ENCODE data around the gene WNK2.

WNK2 gene

DNA sequence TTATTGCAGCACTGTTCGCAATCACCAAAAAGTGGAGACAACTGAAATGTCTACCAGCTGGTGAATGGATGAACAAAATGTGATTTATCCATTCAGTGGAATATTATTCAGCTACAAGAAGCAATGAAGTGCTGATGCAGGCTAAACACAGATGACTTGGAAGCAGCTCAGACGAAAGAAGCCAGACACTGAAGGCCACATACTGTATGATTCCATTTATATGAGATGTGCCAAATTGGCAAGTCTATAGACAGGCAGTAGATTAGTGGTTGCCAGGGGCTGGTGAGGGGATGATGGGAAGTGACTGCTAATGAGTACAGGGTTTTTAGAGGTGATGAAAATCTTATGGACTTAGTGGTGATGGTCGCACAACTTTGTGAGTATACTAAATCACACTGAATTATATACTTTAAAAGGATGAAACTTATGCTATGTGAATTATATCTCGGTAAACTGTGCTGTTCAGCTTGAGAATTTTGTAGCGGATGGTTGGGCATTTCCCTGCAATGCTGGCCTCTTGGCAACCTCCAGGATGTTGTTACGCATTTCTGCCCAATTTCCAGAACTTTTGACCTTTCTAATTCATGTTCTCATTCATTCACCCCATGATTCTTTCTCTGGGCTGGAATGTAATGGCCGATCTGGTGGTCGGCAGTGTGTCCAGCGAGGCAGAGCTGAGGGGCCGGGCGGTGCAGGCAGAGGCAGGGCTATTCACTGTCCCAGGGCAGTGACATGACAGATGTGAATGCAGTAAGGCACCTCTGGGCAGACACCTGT, 22.0 kb upstream of the WNK2 start:
- DNase-seq (ENCODE audit: low spot score), result no peak
- no peak for FAIRE-seq

DNA sequence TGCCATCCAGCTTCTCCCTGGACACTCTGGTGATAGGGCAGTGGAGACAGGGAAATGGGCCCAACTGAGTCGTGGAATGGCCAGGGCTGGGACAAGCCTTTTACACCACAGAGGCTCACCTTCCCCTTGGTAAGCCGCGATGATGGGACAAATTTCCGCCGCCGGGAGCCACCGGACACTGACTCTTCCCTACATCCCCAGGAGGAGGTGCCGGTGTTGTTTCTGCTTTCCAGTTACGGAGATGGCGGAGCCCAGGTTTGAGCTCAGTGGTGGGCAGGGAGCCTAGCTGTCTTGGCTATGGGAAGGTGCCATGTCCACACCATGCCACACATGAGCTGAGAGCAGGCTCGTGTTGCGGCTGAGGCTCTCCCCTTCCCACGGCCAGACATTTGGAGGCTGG, 19.9 kb upstream of the WNK2 start:
- FAIRE-seq (no peak), DNase-seq (ENCODE audit: low spot score) (no peak)

DNA sequence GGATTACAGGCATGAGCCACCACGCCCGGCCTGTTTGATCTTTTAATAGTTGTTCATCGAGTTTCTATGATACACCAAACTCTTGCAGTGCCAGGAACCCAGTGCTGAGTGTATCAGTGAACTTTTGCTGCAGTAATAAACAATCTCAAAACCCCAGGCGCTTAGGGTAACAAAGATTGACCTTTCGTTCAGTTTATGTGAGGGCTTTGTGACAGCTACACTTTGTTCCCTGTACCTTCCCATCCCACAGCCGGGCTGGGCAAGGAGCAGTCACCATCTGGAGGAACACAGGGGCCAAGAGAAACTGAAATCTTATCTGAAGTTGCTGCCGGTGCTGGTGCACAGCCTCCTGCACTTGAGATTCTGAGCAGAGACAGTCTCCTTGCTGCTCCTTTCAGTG, 17.2 kb upstream of the WNK2 start:
- DNase-seq (ENCODE audit: low spot score) (no peak), FAIRE-seq (no peak)

DNA sequence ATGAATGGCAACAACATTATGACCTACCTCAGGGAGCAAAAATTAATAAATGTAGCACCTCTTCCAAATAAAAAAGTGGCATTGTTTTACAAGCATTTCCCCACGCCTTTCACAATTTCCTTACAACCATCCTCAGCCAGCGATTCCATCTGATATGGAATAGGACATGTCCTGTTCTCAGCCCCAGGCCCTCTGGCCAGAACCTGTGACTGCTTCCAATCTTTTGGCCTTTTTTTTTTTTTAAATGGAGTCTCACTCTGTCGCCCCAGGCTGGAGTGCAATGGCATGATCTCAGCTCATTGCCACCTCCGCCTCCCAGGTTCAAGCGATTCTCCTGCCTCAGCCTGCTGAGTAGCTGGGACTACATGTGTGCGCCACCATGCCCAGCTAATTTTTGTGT, 16.8 kb upstream of the WNK2 start:
- no peak for DNase-seq (ENCODE audit: low spot score)

DNA sequence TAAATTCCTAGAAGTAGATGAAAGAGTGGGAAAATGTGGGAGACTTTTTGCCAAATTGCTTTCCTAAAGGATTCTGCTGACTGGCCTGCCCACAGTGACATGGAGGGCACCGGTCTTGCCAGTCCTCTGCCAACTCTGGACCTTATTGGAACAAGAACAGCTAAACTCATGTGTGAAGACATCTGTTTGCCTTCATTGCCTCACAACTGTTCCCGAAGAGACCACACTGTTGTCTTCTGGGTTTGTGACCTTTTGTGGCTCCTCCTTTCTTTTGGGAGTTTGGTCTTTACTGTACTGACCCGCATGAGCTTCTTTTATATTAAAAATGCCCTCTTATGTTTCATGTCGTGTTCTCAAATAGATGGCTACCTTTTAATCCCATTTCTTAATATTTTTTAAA, 16.1 kb upstream of the WNK2 start:
- DNase-seq (ENCODE audit: low spot score) (no peak), FAIRE-seq (no peak)

More for the DNA sequence above, 16.8 kb upstream of the WNK2 start:
- FAIRE-seq, result no peak

DNA sequence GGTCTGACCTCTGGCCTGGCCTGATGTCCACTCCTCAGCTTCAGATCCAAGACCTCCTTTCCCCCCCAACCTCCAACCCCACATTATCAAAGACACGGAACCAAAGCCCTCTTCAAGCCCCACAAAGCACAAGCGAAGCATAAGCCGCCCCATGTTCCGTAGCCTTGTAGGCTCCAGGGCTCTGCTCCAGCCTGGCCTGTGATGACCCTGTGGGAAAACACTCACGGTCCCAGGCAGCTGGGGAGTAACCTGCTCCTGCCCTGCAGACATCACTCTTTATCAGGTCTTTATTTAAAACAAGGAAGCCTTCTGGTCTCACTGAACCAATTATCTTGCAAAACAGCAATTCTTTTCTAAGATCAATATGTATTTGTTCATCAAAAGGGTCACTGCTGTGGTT, 15.4 kb upstream of the WNK2 start:
- DNase-seq (ENCODE audit: low spot score), result no peak
- FAIRE-seq, result no peak

DNA sequence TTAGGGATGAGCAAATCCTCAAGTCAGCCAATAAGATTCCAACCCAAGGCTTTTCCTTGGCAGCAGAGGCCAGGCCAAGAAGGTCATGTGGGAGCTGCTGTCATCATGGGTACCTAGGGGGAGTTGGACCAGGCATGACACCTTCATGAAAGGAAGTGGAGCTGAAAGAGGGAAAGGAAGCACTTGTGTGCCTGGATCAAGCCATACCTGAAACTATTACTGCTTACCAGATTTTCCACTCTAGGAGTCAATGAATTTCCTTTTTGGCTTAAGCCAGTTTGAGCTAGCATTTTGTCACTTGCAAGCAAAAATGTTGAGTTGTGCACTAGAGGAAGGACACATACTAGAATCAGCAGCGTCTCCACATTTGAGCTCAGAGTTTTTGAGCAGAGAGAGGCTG, 14.5 kb upstream of the WNK2 start:
- FAIRE-seq, result no peak
- no peak for DNase-seq (ENCODE audit: low spot score)

DNA sequence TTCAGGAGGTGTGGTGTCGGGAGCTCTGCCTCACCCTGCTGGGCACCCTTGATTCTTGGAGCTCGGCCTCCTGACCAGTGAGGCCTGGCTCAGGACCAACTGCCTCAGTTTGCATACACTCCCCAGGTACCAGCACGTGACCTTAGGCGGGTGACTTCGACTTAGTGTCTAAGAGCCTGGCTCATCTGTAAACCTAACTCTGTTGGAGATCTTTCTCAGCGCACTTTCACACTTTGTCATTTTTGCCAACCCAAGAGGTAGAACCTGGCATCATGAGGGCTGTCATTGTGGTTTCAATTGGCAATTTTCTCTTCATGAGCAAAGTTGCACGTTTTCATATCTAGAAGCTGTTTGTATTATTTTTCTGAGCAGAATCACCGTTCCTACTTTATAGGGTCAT, 13.4 kb upstream of the WNK2 start:
- no peak for FAIRE-seq

DNA sequence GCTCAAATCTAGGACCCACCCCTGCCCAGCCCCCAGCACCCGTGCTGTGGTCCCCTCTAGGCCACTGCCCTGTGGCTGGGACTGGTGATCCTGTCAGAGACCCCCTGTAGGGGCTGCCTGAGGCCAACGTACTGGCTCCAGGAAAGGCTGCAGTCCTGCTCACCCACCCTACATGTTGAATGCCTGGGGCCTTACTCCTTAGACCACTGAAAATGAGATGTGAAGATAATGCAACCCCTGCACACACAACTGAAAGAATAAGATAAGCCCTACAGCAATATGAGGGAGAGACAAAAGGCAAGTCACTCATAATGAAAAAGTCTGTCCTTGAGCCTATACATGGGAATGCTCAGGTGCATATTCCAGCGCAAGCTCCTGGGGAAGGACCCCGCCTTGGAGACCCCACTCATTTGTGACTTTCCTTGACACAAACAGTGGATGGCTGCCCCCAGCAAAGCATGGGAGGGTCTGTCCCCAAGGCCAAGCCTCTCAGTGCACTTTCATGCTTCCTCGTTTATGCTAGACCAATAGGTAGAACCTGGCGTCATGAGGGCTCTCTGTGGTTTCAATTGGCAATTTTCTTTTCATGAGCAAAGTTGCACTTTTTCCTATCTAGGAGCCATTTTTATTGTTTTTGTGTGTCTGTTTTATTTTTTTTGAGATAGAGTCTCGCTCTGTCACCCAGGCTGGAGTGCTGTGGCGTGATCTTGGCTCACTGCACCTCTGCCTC, 12.5 kb upstream of the WNK2 start:
- DNase-seq (ENCODE audit: low spot score), result no peak
- FAIRE-seq, result no peak

More for the DNA sequence above, 13.4 kb upstream of the WNK2 start:
- DNase-seq (ENCODE audit: low spot score), result no peak

DNA sequence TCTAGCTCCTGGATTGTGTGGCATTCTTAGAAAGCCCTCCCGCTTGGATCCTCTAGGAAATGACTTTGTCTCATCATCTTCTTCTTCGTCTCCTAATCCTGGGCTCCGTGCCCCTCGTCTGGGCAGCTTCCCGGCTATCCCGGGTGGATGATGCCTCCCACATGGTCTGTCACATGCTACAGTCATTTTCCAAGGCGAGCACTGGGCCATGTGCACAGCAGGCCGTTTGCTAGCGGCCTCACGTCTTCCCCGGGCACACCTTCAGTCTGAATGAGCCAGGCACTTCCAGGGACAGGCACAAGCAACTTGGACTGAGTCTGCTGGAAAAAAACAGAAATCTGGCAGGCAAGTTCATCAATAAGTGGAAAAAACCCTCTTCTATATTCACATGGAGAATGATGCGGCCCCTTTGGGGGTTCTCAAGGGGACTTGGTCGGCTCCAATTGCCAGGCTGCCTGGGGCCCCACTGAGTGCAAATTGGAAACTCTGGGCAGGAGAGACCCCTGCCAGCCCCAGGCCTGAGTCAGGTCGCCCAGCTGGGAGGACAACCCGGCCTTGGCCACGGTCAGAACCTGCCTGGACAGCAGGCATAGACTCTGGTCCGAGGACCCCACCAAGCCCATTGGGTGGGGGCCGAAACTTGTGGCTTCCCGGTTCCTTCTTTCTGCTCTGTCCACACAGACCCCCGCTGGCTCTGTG, 11.1 kb upstream of the WNK2 start:
- no peak for DNase-seq (ENCODE audit: low spot score)
- no peak for FAIRE-seq

DNA sequence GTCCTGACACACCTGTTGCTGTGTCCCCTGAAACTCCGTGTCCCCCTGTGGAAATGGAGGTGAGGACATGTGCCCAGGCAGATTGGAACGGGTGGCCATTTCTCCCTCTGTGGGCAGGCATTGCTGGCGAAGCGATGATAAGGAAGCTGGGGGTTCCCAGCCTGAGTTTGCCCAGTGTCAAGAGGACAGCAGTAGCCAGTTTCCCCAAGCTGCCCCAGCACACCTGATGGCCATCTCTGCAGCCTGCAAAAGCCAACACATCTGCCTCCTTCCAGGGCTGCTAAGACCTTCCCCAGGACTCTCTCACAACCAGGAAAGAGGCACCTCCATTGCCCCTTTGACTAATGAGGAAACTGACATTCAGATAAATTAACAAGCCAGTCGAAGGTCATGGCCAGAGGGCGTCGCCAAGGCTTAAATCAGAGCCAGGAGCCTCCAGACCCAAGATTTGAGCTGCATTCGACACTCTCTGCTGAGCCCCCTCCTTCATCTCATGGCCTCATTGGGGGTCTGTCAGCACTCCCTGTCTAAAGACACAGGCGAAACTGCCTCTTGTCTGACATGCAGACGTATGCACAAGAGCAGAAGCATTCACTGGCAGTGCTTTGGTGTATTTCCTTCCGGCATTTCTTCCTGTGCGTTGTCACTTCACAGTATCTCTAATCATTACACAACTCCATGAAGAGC, 10.4 kb upstream of the WNK2 start:
- FAIRE-seq, result no peak
- no peak for DNase-seq (ENCODE audit: low spot score)

DNA sequence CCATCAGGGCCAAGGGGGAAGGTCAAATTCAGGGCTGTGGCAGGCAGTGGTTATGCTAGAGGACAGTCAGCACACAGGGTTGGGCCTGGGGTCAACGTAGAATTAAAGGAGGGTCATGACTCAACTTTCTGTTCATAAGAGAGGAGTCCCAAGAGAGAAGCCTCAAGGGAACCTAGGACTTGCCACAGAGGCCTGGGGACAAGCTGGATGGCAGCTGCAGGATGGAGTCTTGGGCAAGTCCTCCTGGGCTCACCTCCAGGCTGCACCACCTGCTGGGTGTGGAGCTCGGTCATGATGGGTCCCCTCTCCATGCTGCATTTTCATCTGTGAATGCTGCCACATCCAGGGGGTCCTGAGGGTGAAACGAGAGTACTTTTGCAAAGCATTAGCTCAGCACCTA, 9.0 kb upstream of the WNK2 start:
- no peak for DNase-seq (ENCODE audit: low spot score)
- FAIRE-seq, result no peak

DNA sequence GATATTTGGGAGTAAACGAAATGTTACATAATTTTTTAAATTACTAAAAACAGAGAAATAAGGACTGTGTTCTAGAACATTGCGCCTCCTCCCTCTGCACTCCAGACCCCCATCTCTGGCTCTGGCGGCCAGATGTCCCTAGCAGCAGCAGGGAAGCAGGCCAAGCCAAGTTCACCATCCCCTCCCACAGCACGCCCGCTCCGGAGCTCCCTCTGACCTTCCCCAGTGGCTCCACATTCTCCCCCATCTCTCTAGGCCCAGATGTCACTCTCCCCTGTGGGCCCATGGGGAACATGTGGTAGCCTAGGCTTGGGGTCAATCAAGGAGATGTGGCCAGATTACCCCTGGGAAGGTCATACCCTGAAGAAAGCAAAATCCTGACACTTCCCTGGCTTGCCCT, 6.3 kb upstream of the WNK2 start:
- DNase-seq (ENCODE audit: low spot score), result no peak
- no peak for FAIRE-seq

DNA sequence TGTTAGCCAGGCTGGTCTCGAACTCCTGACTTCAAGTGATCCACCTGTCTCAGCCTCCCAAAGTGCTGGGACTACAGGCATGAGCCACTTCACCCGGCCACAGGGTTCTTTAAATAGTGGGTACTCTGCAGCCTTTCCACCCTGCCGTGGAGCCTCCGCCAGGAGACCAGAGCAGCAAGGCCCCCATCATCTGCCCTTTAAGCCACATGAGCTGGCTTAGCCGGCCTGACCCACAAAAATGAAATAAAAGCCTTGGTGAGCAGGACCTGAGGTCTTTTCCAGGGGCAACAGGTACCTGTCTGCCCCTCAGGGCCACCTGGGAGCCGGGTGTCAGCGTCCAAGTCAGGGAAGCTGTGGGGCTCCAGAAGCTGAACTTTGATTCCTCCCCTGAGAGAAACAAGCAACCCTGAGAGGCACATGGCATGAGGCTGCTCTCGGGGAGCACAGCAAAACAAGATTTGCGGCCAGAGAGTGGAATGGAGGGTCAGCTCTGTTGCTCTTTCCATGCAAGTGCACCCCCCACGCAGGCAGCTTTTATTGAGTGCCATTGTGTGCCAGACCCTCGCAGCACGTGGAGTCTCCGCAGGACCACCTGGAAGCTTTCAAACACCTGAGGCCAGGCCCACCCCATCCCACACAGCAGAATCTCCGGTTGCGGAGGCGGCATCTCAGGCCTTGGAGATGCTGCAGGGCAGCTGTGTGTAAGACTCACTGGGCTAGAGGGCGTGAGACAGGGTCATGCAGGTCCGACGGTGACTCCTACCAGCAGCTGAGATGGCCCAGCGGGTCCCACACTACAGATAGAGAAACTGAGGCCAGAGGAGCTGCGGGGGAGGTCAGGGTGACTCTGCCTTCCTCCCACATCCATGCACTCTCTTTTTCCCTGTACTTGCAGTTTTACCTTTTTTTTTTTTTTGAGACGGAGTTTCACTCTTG, 4.8 kb upstream of the WNK2 start:
- FAIRE-seq, result no peak
- no peak for DNase-seq (ENCODE audit: low spot score)

DNA sequence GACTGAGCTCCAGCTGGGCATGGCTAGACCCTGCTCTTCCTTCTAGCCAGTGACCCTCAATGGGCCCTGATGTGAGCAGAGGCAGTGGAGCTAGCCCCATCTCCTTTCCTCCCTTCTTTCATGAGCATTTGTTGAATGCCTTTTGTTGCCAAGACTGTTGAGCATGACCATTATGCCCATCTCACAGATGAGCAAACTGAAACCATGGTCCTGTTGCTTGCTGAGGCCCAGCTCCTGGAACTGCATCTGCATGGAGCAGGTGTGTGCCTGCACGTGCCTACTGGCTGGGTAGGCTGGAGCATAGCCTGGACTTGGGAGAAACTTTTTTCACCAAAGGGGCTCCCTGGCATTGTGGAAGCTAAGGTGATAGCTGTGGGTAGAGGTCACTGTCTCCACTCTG, 3.0 kb upstream of the WNK2 start:
- DNase-seq (ENCODE audit: low spot score) (no peak), FAIRE-seq (no peak)

DNA sequence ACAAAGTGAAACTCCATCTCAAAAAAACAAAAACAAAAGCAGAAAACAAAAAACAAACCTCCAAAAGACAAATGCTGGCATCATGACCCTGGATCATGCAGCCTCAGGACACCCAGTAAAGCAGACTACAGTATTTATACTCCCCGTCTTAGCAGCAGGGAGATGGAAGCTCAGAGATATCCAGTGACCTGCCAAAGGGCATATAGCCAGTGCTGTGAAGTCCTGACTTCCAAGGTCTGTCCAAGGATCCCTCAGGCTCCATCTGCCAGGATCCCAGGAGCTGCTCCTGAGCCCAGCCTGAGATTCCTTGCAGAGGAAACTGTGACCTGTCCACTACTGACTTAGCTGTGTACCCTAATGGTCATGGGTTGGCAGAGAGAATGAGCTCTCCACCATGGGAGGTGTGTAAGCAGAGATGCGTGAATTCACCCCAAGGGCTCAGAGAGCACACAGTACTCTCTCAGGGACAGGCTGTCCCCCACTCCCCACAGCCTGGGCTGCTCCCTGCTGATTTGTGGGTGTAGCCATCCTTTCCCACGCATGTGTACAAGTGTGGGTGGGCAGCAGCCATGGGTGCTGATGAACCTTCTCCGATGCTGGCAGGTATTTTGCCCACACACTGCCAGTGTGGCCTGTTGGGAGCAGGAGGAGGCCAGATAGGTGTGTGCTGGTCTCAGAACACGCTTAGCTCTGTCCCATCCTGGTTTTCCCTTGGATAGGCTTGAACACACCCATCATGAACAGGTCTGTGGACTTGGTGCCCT, 2.1 kb upstream of the WNK2 start:
- FAIRE-seq (peak; percentile 17), DNase-seq (ENCODE audit: low spot score) (no peak)

DNA sequence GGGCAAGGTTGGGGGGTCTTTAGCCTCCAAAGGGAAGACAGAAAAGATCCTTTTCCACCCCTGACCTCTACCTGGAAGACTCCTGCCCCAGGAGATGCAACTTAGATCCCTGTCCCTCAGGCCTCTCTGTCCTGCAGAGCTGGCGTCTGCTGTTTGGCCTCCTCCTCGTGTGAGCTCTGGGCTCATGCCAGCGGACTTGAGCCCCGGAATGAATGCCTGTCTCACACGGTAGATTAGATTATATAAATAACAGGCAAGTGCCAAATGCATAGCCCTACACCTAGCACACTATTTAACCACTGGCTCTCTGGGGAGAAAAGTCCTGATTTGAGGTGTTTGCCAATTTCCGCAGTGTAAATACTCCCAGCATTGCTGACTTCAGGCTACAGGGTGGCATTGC, 1.4 kb upstream of the WNK2 start:
- no peak for FAIRE-seq
- no peak for DNase-seq (ENCODE audit: low spot score)

DNA sequence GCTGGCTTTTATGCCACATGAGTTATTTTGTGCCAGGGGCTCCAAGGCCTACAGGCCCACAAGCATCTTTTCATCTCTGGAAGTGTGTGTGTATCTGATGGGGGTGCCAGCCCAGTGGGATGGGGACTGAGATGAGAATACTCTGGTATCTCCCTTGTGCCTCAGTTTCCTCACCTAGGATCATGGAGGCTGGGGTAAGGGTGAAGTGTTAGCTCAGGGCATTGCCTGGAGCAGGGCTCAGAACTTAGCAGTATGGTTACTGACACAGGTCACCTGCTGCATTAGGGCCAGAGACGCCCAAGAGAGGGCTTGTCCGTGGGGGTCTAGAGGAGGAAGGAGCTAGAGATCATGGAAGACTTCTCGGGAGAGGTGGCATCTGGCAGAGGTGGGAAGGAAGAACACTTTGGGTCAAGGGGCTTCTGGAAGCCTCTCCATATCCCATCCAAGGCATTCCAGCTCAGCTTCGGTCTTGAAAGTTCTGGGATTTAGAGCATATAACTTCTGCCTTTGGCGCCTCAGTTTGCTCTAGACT, 742 bp upstream of the WNK2 start:
- no peak for FAIRE-seq

DNA sequence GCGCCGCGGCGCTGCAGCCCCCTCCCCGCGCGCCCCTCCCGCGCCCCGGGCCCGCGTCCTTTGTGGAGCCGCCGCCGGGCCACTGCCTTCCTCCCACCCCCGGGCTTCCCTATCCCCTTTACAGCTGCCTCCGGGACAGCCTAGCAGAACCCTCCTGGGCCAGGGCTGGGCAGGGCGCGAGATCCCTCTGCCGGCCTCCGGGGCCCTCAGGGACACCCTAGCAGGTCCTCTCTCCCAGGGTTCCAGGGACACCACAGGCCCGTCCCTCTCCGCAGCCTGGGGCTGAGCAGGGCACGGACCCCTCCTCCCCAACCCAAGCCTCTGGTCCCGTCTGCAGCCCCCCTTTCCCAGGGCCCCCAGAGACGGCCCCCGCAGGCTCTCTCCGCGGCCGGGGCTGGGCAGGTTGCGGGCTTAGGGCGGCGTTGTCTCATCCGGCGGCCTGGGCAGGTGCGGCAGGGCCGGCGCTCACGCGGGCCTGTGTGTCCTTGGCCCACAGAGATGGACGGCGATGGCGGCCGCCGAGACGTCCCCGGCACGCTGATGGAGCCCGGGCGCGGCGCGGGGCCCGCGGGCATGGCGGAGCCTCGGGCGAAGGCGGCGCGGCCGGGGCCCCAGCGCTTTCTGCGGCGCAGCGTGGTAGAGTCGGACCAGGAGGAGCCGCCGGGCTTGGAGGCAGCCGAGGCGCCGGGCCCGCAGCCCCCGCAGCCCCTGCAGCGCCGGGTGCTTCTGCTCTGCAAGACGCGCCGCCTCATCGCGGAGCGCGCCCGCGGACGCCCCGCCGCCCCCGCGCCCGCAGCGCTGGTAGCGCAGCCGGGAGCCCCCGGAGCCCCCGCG, 710 bp downstream of the WNK2 start:
- no peak for FAIRE-seq

More for the DNA sequence above, 742 bp upstream of the WNK2 start:
- no peak for DNase-seq (ENCODE audit: low spot score)

More for the DNA sequence above, 710 bp downstream of the WNK2 start:
- DNase-seq (ENCODE audit: low spot score), result peak; percentile 57

Data from urothelium cell line (cell line).